ENCODE measurements around the gene ASGR2. TPM values are rescaled to one million over a fixed set of nuclear protein-coding genes. Genes with fewer than 3 reads are reported as not detected.

The ASGR2 gene
- total RNA-seq, 1 experiment from 2014 or later = 0.13 TPM

GRCh38 chr17:7120123-7120522 lies 5.5 kb upstream of the ASGR2 start:
- no peak overlapping the region for H3K27ac Mint-ChIP-seq

DNA sequence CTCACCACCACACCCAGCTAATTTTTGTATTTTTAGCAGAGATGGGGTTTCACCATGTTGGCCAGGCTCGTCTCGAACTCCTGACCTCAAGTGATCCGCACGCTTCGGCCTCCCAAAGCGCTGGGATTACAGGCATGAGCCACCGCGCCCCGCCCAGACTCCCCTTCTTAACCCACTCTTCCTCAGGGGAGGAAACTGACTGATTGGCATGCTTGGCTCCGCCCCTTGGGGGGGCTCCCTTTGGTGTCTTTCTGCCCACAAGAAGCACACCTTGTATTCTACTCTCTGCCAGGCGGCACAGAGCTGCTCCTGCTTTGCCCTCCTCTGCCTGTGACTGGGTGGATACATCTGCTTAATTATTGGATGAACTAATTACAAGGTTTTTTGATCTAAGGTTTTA lies 4.7 kb upstream of the ASGR2 start:
- no peaks in the 10 kb centered on the region for H3K36me3 Mint-ChIP-seq
- CTCF ChIA-PET = interaction anchor here (0.8 to 0.9 kb wide), 2 partner anchors 10 to 14 kb away, joined by 3 to 4 read pairs; no protein-coding TSS in a partner anchor
- TF ChIP-seq, protein P1, sequence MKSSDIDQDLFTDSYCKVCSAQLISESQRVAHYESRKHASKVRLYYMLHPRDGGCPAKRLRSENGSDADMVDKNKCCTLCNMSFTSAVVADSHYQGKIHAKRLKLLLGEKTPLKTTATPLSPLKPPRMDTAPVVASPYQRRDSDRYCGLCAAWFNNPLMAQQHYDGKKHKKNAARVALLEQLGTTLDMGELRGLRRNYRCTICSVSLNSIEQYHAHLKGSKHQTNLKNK (CRISPR knock-in tag; IDR thresholded peaks at IDR 0.05) = no peak
- TF ChIP-seq FOXP1 (CRISPR knock-in tag; IDR thresholded peaks at IDR 0.05; ENCODE audit: borderline replicate concordance) (no peak), PRRX2 (CRISPR knock-in tag; IDR thresholded peaks at IDR 0.05) (no peak), TEAD4 (CRISPR knock-in tag; IDR thresholded peaks at IDR 0.05) (no peak), E2F4 (CRISPR knock-in tag; IDR thresholded peaks at IDR 0.05; ENCODE audit: borderline replicate concordance, low read depth) (no peak), FOXK1 (CRISPR knock-in tag; IDR thresholded peaks at IDR 0.05) (no peak), NR2C2 (CRISPR knock-in tag; IDR thresholded peaks at IDR 0.05) (no peak), TEAD1 (CRISPR knock-in tag; IDR thresholded peaks at IDR 0.05) (no peak), AR (CRISPR knock-in tag; IDR thresholded peaks at IDR 0.05) (no peak), RELA (CRISPR knock-in tag; IDR thresholded peaks at IDR 0.05; ENCODE audit: borderline replicate concordance) (no peak), ZNF423 (CRISPR knock-in tag; IDR thresholded peaks at IDR 0.05) (no peak), RORB (CRISPR knock-in tag; IDR thresholded peaks at IDR 0.05) (no peak), MXD4 (CRISPR knock-in tag; IDR thresholded peaks at IDR 0.05; ENCODE audit: borderline replicate concordance) (no peak), HMGA2 (CRISPR knock-in tag; IDR thresholded peaks at IDR 0.05) (no peak)
- TF ChIP-seq, protein P2, sequence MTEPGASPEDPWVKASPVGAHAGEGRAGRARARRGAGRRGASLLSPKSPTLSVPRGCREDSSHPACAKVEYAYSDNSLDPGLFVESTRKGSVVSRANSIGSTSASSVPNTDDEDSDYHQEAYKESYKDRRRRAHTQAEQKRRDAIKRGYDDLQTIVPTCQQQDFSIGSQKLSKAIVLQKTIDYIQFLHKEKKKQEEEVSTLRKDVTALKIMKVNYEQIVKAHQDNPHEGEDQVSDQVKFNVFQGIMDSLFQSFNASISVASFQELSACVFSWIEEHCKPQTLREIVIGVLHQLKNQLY (CRISPR knock-in tag; IDR thresholded peaks at IDR 0.05) = no peak
- TF ChIP-seq, protein P3, sequence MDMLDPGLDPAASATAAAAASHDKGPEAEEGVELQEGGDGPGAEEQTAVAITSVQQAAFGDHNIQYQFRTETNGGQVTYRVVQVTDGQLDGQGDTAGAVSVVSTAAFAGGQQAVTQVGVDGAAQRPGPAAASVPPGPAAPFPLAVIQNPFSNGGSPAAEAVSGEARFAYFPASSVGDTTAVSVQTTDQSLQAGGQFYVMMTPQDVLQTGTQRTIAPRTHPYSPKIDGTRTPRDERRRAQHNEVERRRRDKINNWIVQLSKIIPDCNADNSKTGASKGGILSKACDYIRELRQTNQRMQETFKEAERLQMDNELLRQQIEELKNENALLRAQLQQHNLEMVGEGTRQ (CRISPR knock-in tag; IDR thresholded peaks at IDR 0.05) = no peak
- TF ChIP-seq, protein P4, sequence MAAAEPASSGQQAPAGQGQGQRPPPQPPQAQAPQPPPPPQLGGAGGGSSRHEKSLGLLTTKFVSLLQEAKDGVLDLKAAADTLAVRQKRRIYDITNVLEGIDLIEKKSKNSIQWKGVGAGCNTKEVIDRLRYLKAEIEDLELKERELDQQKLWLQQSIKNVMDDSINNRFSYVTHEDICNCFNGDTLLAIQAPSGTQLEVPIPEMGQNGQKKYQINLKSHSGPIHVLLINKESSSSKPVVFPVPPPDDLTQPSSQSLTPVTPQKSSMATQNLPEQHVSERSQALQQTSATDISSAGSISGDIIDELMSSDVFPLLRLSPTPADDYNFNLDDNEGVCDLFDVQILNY (CRISPR knock-in tag; IDR thresholded peaks at IDR 0.05) = no peak
- ATAC-seq = peak; percentile 41; the same call in 1 of the 2 replicates
- peaks cover 17% of the 10 kb centered on the region for H3K4me1 Mint-ChIP-seq
- H3K4me3 Mint-ChIP-seq = no peak overlapping the region
- H3K27ac Mint-ChIP-seq = no peak overlapping the region
- POLR2A ChIA-PET = no interaction called here
- peaks cover 23% of the 10 kb centered on the region for H3K27me3 Mint-ChIP-seq (ENCODE audit: low read depth)
- DNase-seq (ENCODE audit: low spot score) = peak; percentile 44
- H3K9me3 Mint-ChIP-seq = no peaks in the 10 kb centered on the region

More at GRCh38 chr17:7120123-7120522, 5.5 kb upstream of the ASGR2 start:
- CTCF ChIA-PET = interaction anchor here (0.8 kb wide), 1 partner anchor 13 kb away, joined by 4 read pairs; no protein-coding TSS in a partner anchor
- H3K27me3 Mint-ChIP-seq (ENCODE audit: low read depth) = peaks cover 23% of the 10 kb centered on the region
- no peaks in the 10 kb centered on the region for H3K36me3 Mint-ChIP-seq
- H3K4me1 Mint-ChIP-seq = peaks cover 10% of the 10 kb centered on the region
- ATAC-seq = no peak
- H3K4me3 Mint-ChIP-seq = no peak overlapping the region
- POLR2A ChIA-PET = no interaction called here
- TF ChIP-seq, protein P5, sequence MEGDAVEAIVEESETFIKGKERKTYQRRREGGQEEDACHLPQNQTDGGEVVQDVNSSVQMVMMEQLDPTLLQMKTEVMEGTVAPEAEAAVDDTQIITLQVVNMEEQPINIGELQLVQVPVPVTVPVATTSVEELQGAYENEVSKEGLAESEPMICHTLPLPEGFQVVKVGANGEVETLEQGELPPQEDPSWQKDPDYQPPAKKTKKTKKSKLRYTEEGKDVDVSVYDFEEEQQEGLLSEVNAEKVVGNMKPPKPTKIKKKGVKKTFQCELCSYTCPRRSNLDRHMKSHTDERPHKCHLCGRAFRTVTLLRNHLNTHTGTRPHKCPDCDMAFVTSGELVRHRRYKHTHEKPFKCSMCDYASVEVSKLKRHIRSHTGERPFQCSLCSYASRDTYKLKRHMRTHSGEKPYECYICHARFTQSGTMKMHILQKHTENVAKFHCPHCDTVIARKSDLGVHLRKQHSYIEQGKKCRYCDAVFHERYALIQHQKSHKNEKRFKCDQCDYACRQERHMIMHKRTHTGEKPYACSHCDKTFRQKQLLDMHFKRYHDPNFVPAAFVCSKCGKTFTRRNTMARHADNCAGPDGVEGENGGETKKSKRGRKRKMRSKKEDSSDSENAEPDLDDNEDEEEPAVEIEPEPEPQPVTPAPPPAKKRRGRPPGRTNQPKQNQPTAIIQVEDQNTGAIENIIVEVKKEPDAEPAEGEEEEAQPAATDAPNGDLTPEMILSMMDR (IDR thresholded peaks at IDR 0.05) = no peak
- DNase-seq (ENCODE audit: low spot score) = no peak
- no peaks in the 10 kb centered on the region for H3K9me3 Mint-ChIP-seq

All from WTC11 (cell line).